A549 (cell line): Measurements from ENCODE around the gene TESPA1. TPM values are rescaled to one million over a fixed set of nuclear protein-coding genes. Genes with fewer than 3 reads are reported as not detected.

Experiments
- ATAC-seq, 2 experiments: fragments of 200-7000 bp in 1 of 2; fragments of >200 bp in 1 of 2; cut with Nextera tagmentation in 1 of 2; cut with Tn5 transposase in 1 of 2; 3 replicates each; pipeline versions ENCODE4 v1.8.0 to v1.9.1; 2018 to 2020; ENCODE audit warnings: mild to moderate bottlenecking in 1 of 2, moderate library complexity in 1 of 2
- CTCF ChIA-PET: fragments of 300-600 bp; sonication (Branson Sonifier 250); formaldehyde crosslinking; extraction: SDS; loops from one replicate; lab custom pipeline; 2021; ENCODE audit warnings: antibody characterized with exemption, inconsistent platforms; lab: Yijun Ruan, JAX
- POLR2A ChIA-PET: fragments of 350-600 bp; formaldehyde crosslinking; extraction: SDS; loops from one replicate; lab custom pipeline; 2021; ENCODE audit warnings: antibody characterized with exemption, inconsistent platforms; lab: Yijun Ruan, JAX
- DNase-seq, 2 experiments: peaks; one replicate each; pipeline versions ENCODE4 v3.0.0 to v3.0.0-alpha.2; 2011 to 2016; ENCODE audit warnings: low read depth in 1 of 2, low spot score in 1 of 2
- FAIRE-seq: peaks from 2 replicates; lab custom pipeline; 2011; peaks lifted over from hg19 to GRCh38; lab: Jason Lieb, UNC
- H3K27ac ChIP-seq, 2 experiments: fragments of >200 bp; sonication (Bioruptor Twin); formaldehyde crosslinking; 3 replicates each; pipeline ENCODE4 v1.5.1; 2016 to 2017
- H3K4me1 ChIP-seq: fragments of >200 bp; sonication (Bioruptor Twin); formaldehyde crosslinking; 3 replicates; pipeline ENCODE4 v1.6.1; 2016
- H3K4me2 ChIP-seq: fragments of >200 bp; sonication (Bioruptor Twin); formaldehyde crosslinking; 3 replicates; pipeline ENCODE4 v1.6.1; 2016
- H3K4me3 ChIP-seq: fragments of >200 bp; sonication (Bioruptor Twin); formaldehyde crosslinking; 3 replicates; pipeline ENCODE4 v1.5.1; 2016
- H3K9me3 ChIP-seq: fragments of >200 bp; sonication (Bioruptor Twin); formaldehyde crosslinking; 3 replicates; pipeline ENCODE4 v1.6.1; 2016
- FOSL2 ChIP-seq, 2 experiments: fragments of 450-650 bp in 1 of 2; fragments of >200 bp in 1 of 2; sonication (Bioruptor Twin) in 1 of 2; formaldehyde crosslinking; IDR thresholded peaks; 2 replicates each; pipeline versions ENCODE4 v1.5.0 to v1.6.1; 2016 to 2020; ENCODE audit warnings: mild to moderate bottlenecking in 1 of 2, moderate library complexity in 1 of 2
- HOXB5 ChIP-seq: fragments of 250-450 bp; sonication (Bioruptor Pico); IDR thresholded peaks from 2 replicates; pipeline ENCODE4 v1.5.0; 2020; ENCODE audit warnings: mild to moderate bottlenecking, moderate library complexity
- JUN ChIP-seq, 2 experiments: fragments of >200 bp; sonication (Bioruptor Twin); formaldehyde crosslinking; IDR thresholded peaks; 2 replicates in 1 of 2; 3 replicates in 1 of 2; pipeline ENCODE4 v1.6.1; 2016 to 2017
- JUNB ChIP-seq: fragments of >200 bp; sonication (Bioruptor Twin); formaldehyde crosslinking; IDR thresholded peaks from 2 replicates; pipeline ENCODE4 v1.6.1; 2016
- KDM5A ChIP-seq: fragments of 200-600 bp; sonication (generic); IDR thresholded peaks from 2 replicates; pipeline ENCODE4 v1.6.1; 2016; ENCODE audit warnings: antibody characterized with exemption, mild to moderate bottlenecking
- NPAS2 ChIP-seq: fragments of 250-450 bp; sonication (Bioruptor Pico); IDR thresholded peaks from 2 replicates; pipeline ENCODE4 v1.8.0; 2022; ENCODE audit warnings: mild to moderate bottlenecking, moderate library complexity, borderline replicate concordance
- NR3C1 ChIP-seq: fragments of >200 bp; sonication (Bioruptor Twin); formaldehyde crosslinking; IDR thresholded peaks from 3 replicates; pipeline ENCODE4 v1.6.1; 2017
- RNF2 ChIP-seq: fragments of 200-600 bp; sonication (generic); IDR thresholded peaks from 2 replicates; pipeline ENCODE4 v1.6.1; 2016; ENCODE audit warnings: low read depth, mild to moderate bottlenecking, antibody characterized with exemption, moderate library complexity, borderline replicate concordance
- SMC3 ChIP-seq: fragments of >200 bp; sonication (Bioruptor Twin); formaldehyde crosslinking; IDR thresholded peaks from 3 replicates; pipeline ENCODE4 v1.6.1; 2018; ENCODE audit warnings: inconsistent platforms
- TFCP2L1 ChIP-seq: fragments of 250-450 bp; sonication (Bioruptor Pico); IDR thresholded peaks from 2 replicates; pipeline ENCODE4 v1.5.0; 2021; ENCODE audit warnings: mild to moderate bottlenecking
- ZFP36 ChIP-seq: fragments of 450-650 bp; IDR thresholded peaks from 2 replicates; pipeline ENCODE4 v1.6.1; 2014; ENCODE audit warnings: borderline replicate concordance; ENCODE audit not compliant: partially characterized antibody
- ZSCAN20 ChIP-seq: fragments of 250-450 bp; sonication (Bioruptor Pico); IDR thresholded peaks from 2 replicates; pipeline ENCODE4 v1.8.0; 2022; ENCODE audit warnings: mild to moderate bottlenecking, moderate library complexity
- WGBS: methylation state at CpG from one replicate; pipeline ENCODE4 v1.1.6; 2017; ENCODE audit errors: missing lambda C conversion rate; 5-methylcytosine and 5-hydroxymethylcytosine counted together
- polyA plus RNA-seq, 4 experiments: library from polyadenylated mRNA; depleted of rRNA in 3 of 4; stranded (reverse); fragments of >200 nt; fragmentation: RNase III in 1 of 4; extraction: RNeasy Plus Mini Kit Qiagen cat#74134 plus additional on column Dnase treatment in 1 of 4; gene quantifications; 2 replicates in 3 of 4; 3 replicates in 1 of 4; pipeline ENCODE4 v1.2.3, GENCODE V29; 2011 to 2017
- TF ChIP-seq, protein P1 (sequence below): fragments of 250-450 bp; sonication (Bioruptor Pico); IDR thresholded peaks from 2 replicates; pipeline ENCODE4 v1.5.0; 2020; ENCODE audit warnings: low read depth, mild to moderate bottlenecking, moderate library complexity
- TF ChIP-seq, protein P2 (sequence below): fragments of >200 bp; sonication (Bioruptor Twin); formaldehyde crosslinking; IDR thresholded peaks from 3 replicates; pipeline ENCODE4 v1.5.1; 2016

The TESPA1 gene
- polyA plus RNA-seq, 2 of the 4 experiments (the other 2 are of a cell fraction): not detected

DNA sequence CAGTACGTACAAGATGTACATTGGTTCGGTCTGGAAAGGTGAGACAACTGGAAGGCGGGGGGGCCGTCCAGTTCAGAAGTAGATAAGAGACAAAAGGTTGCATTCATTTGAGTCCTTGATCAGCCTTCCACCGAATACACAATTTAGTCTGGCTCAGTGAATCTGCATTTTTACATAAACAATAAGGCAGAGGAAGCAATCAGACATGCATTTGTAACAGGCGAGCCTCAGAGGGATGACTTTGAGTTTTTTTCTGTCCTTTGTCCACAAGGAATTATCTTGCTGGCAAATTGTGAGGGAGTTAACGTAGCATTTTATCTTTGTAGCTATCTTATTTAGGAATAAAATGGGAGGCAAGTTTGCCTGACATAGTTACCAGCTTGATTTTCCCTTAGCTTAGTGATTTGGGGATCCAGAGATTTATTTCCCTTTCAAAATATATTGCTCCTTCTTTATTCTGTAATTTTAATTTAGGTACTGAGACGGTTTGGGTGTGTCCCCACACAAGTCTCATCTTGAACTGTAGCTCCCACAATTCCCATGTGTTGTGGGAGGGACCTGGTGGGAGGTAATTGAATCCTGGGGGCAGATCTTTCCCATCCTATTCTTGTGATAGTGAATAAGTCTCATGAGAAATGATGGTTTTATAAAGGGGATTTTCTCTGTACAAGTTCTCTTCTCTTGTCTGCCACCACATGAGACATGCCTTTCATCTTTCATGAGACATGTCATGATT, 59.4 kb downstream of the TESPA1 start:
- CTCF ChIA-PET: no interaction called here
- H3K4me1 ChIP-seq: no peaks in the 10 kb centered on the region
- no peak for FAIRE-seq

DNA sequence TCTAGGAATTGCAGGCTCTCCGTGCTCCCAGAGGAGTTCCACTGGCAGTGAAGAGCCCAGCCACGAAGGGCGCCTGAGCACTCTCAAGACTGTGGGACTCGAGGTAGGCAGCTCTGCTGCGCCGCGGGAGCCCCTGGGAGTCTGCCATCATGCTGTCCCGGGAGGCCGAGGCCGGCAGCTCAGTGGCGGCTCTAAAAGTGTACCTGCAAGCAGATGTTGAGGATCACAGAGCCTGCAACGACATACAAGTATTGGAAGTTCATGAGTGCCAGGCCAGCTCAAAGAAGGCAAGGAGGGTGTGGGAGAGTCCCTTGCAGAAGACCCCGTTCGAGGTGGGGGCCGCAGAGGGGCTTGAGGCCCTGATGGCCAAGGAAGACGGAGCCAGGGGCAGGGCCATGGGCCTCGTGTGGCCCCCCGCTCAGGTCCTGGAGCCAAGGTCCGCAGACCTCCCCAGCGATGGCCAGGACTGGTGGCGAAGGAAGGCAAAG, 67.5 kb downstream of the TESPA1 start:
- ATAC-seq: no peak
- WGBS: 55% methylated on average over 20 of the region's 21 CpGs
- no peak for DNase-seq
- Histone ChIP-seq H3K4me2 (no peak overlapping the region), H3K27ac (no peak overlapping the region), H3K4me1 (no peaks in the 10 kb centered on the region), H3K4me3 (no peak overlapping the region), H3K9me3 (no peaks in the 10 kb centered on the region)
- no peak for TF ChIP-seq KDM5A
- no peak for TF ChIP-seq FOSL2 (IDR thresholded peaks at IDR 0.05)
- TF ChIP-seq FOSL2 (CRISPR knock-in tag; IDR thresholded peaks at IDR 0.05): no peak
- no peak for TF ChIP-seq RNF2
- no peak for TF ChIP-seq ZFP36
- TF ChIP-seq NPAS2 (CRISPR knock-in tag): no peak
- TF ChIP-seq, protein P1, sequence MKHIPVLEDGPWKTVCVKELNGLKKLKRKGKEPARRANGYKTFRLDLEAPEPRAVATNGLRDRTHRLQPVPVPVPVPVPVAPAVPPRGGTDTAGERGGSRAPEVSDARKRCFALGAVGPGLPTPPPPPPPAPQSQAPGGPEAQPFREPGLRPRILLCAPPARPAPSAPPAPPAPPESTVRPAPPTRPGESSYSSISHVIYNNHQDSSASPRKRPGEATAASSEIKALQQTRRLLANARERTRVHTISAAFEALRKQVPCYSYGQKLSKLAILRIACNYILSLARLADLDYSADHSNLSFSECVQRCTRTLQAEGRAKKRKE: no peak
- no peak for TF ChIP-seq HOXB5 (CRISPR knock-in tag)
- TF ChIP-seq NR3C1: no peak
- TF ChIP-seq JUNB: no peak
- no peak for TF ChIP-seq ZSCAN20 (CRISPR knock-in tag)
- no peak for TF ChIP-seq SMC3
- no peak for TF ChIP-seq TFCP2L1 (CRISPR knock-in tag)
- TF ChIP-seq, protein P2, sequence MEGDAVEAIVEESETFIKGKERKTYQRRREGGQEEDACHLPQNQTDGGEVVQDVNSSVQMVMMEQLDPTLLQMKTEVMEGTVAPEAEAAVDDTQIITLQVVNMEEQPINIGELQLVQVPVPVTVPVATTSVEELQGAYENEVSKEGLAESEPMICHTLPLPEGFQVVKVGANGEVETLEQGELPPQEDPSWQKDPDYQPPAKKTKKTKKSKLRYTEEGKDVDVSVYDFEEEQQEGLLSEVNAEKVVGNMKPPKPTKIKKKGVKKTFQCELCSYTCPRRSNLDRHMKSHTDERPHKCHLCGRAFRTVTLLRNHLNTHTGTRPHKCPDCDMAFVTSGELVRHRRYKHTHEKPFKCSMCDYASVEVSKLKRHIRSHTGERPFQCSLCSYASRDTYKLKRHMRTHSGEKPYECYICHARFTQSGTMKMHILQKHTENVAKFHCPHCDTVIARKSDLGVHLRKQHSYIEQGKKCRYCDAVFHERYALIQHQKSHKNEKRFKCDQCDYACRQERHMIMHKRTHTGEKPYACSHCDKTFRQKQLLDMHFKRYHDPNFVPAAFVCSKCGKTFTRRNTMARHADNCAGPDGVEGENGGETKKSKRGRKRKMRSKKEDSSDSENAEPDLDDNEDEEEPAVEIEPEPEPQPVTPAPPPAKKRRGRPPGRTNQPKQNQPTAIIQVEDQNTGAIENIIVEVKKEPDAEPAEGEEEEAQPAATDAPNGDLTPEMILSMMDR: no peak
- FAIRE-seq: no peak
- ChIA-PET POLR2A (no interaction called here), CTCF (interaction anchor here (1.4 kb wide), 1 partner anchor 9 kb away, joined by 3 read pairs; no protein-coding TSS in a partner anchor)

More for the DNA sequence above, 59.4 kb downstream of the TESPA1 start:
- no peak overlapping the region for H3K4me2 ChIP-seq
- H3K4me3 ChIP-seq: no peak overlapping the region
- no peak for DNase-seq
- 22% methylated on average over 8 of the region's 8 CpGs for WGBS
- POLR2A ChIA-PET: no interaction called here
- H3K9me3 ChIP-seq: no peaks in the 10 kb centered on the region
- TF ChIP-seq JUN (IDR thresholded peaks at IDR 0.05): no peak
- ATAC-seq: no peak
- no peak overlapping the region for H3K27ac ChIP-seq

Other genes starting within 250 kb of the TESPA1 start
- not detected in 2 replicates for gene MUCL1, start 130.2 kb downstream of the TESPA1 start, polyA plus RNA-seq (2011; rRNA removed)
- gene MUCL1, start 130.2 kb downstream of the TESPA1 start, polyA plus RNA-seq (2017; fragmentation: RNase III; extraction: RNeasy Plus Mini Kit Qiagen cat#74134 plus additional on column Dnase treatment): not detected in 3 replicates
- gene NEUROD4, start 35.2 kb upstream of the TESPA1 start, polyA plus RNA-seq (2011; rRNA removed): not detected in 2 replicates
- not detected in 3 replicates for gene NEUROD4, start 35.2 kb upstream of the TESPA1 start, polyA plus RNA-seq (2017; fragmentation: RNase III; extraction: RNeasy Plus Mini Kit Qiagen cat#74134 plus additional on column Dnase treatment)
- gene OR9K2, start 141.6 kb upstream of the TESPA1 start, polyA plus RNA-seq (2011; rRNA removed): not detected in 2 replicates
- gene OR9K2, start 141.6 kb upstream of the TESPA1 start, polyA plus RNA-seq (2017; fragmentation: RNase III; extraction: RNeasy Plus Mini Kit Qiagen cat#74134 plus additional on column Dnase treatment): not detected in 3 replicates
- gene OR10A7, start 236.3 kb upstream of the TESPA1 start, polyA plus RNA-seq (2011; rRNA removed): not detected in 2 replicates
- not detected in 3 replicates for gene OR10A7, start 236.3 kb upstream of the TESPA1 start, polyA plus RNA-seq (2017; fragmentation: RNase III; extraction: RNeasy Plus Mini Kit Qiagen cat#74134 plus additional on column Dnase treatment)